HepG2 (cell line): ENCODE results near the gene GALP. TPM values are rescaled to one million over a fixed set of nuclear protein-coding genes. Genes with fewer than 3 reads are reported as not detected.

ENCODE experiments used
- AGO1 ChIP-seq: fragments of 200-400 bp; formaldehyde crosslinking; IDR thresholded peaks from 2 replicates; pipeline ENCODE4 v1.6.1; 2017; ENCODE audit warnings: mild to moderate bottlenecking, low read depth, low read length, moderate library complexity; ENCODE audit not compliant: poor library complexity, severe bottlenecking
- ATF5 ChIP-seq: sonication (generic); formaldehyde crosslinking; IDR thresholded peaks from 2 replicates; pipeline ENCODE4 v1.4.0; 2020; ENCODE audit warnings: mild to moderate bottlenecking, low read depth, missing genetic modification reagents
- EHMT2 ChIP-seq: fragments of 200-600 bp; sonication (generic); IDR thresholded peaks from 2 replicates; pipeline ENCODE4 v1.7.0; 2017; ENCODE audit warnings: antibody characterized with exemption, low read depth, low read length, borderline replicate concordance
- FOSL2 ChIP-seq: sonication (generic); formaldehyde crosslinking; IDR thresholded peaks from 2 replicates; pipeline ENCODE4 v1.4.0; 2020; ENCODE audit warnings: missing genetic modification reagents
- FOXK2 ChIP-seq: fragments of 450-650 bp; IDR thresholded peaks from 2 replicates; pipeline ENCODE4 v1.6.1; 2016
- GMEB2 ChIP-seq: IDR thresholded peaks from 2 replicates; pipeline ENCODE4 v1.6.1; 2016; ENCODE audit warnings: missing biosample characterization, missing genetic modification reagents, low read depth
- IRF2 ChIP-seq: IDR thresholded peaks from 2 replicates; pipeline ENCODE4 v1.6.1; 2018; ENCODE audit warnings: missing genetic modification reagents, missing compliant biosample characterization
- KAT2B ChIP-seq: fragments of 150-350 bp; IDR thresholded peaks from 2 replicates; pipeline ENCODE4 v1.6.1; 2014; ENCODE audit warnings: low read depth, low read length, borderline replicate concordance
- NR2F6 ChIP-seq, 2 experiments: IDR thresholded peaks; 2 replicates each; pipeline ENCODE4 v1.6.1; 2016; ENCODE audit warnings: antibody characterized with exemption in 1 of 2, mild to moderate bottlenecking in 1 of 2
- RFX5 ChIP-seq: IDR thresholded peaks from 2 replicates; pipeline ENCODE4 v1.6.1; 2011; ENCODE audit warnings: low read depth, low read length, improper control_type of control experiment
- SKI ChIP-seq: fragments of 450-650 bp; IDR thresholded peaks from one replicate; pipeline ENCODE4 v1.6.1; 2018; ENCODE audit warnings: mild to moderate bottlenecking; ENCODE audit not compliant: partially characterized antibody
- STAT5B ChIP-seq: sonication (generic); formaldehyde crosslinking; IDR thresholded peaks from 2 replicates; pipeline ENCODE4 v1.4.0; 2020; ENCODE audit warnings: missing genetic modification reagents
- TEAD2 ChIP-seq: sonication (generic); formaldehyde crosslinking; IDR thresholded peaks from 2 replicates; pipeline ENCODE4 v1.9.0; 2021; ENCODE audit warnings: missing genetic modification reagents
- TOPORS ChIP-seq: sonication (generic); formaldehyde crosslinking; IDR thresholded peaks from 2 replicates; pipeline ENCODE4 v1.8.0; 2023; ENCODE audit warnings: mild to moderate bottlenecking, missing genetic modification reagents
- ZBTB40 ChIP-seq, 2 experiments: fragments of 450-650 bp in 1 of 2; sonication (generic) in 1 of 2; formaldehyde crosslinking in 1 of 2; IDR thresholded peaks; 2 replicates each; pipeline versions ENCODE4 v1.6.1 to v1.8.0; 2016 to 2022; ENCODE audit warnings: antibody characterized with exemption in 1 of 2, mild to moderate bottlenecking in 1 of 2, missing genetic modification reagents in 1 of 2
- ZFY ChIP-seq: sonication (generic); formaldehyde crosslinking; IDR thresholded peaks from 2 replicates; pipeline ENCODE4 v1.4.0; 2020; ENCODE audit warnings: missing genetic modification reagents
- ZIK1 ChIP-seq: sonication (generic); formaldehyde crosslinking; IDR thresholded peaks from 2 replicates; pipeline ENCODE4 v1.5.0; 2020; ENCODE audit warnings: mild to moderate bottlenecking, low read depth, missing genetic modification reagents, borderline replicate concordance
- ZNF34 ChIP-seq: sonication (generic); formaldehyde crosslinking; IDR thresholded peaks from 2 replicates; pipeline ENCODE4 v1.4.0; 2020; ENCODE audit warnings: mild to moderate bottlenecking, missing genetic modification reagents, borderline replicate concordance
- ZNF776 ChIP-seq: sonication (generic); formaldehyde crosslinking; IDR thresholded peaks from 2 replicates; pipeline ENCODE4 v1.4.0; 2020; ENCODE audit warnings: mild to moderate bottlenecking, missing genetic modification reagents
- ZNF841 ChIP-seq: sonication (generic); formaldehyde crosslinking; IDR thresholded peaks from 2 replicates; pipeline ENCODE4 v1.8.1; 2023; ENCODE audit warnings: missing genetic modification reagents, borderline replicate concordance
- polyA plus RNA-seq, 8 experiments: library from polyadenylated mRNA; depleted of rRNA in 3 of 8; stranded (reverse) in 7 of 8; unstranded in 1 of 8; fragments of >200 nt; fragmentation: Illumina TruSeq in 4 of 8; extraction: Trizol in 4 of 8; gene quantifications; 2 replicates each; pipeline versions ENCODE4 v1.2.1 to v1.2.3, GENCODE V29; 2011 to 2016; ENCODE audit warnings: low read depth in 4 of 8, missing spikeins in 1 of 8, mixed read lengths in 1 of 8; ENCODE audit not compliant: insufficient read depth in 1 of 8
- total RNA-seq, 5 experiments: library from RNA; depleted of rRNA; stranded (reverse); fragments of >200 nt; fragmentation: Illumina TruSeq; extraction: Trizol; gene quantifications; 2 replicates each; pipeline ENCODE4 v1.2.3, GENCODE V29; 2016; ENCODE audit warnings: low read depth in 1 of 5

Gene GALP
- total and polyA plus RNA-seq, 2 of the 13 experiments (the other 11 are each of a cell fraction or from before 2014, with no cell fraction given), result not detected

GRCh38 chr19:56170261-56170660 is 5.5 kb upstream of the GALP start (continued):
- TF ChIP-seq AGO1 (no peak), KAT2B (no peak), TEAD2 (no peak; the same call in 1 of the 2 replicates), ZIK1 (CRISPR knock-in tag) (peak; percentile 80; the same call in 1 of the 2 replicates), FOXK2 (no peak), ZNF34 (CRISPR knock-in tag) (no peak), EHMT2 (no peak), FOSL2 (CRISPR knock-in tag) (peak; percentile 95), SKI (no peak), ZBTB40 (IDR thresholded peaks at IDR 0.05) (no peak), ZBTB40 (CRISPR knock-in tag; IDR thresholded peaks at IDR 0.05) (peak; percentile 64; the same call in 1 of the 2 replicates), ZNF841 (CRISPR knock-in tag) (no peak), GMEB2 (CRISPR knock-in tag) (no peak), STAT5B (no peak), ZFY (CRISPR knock-in tag) (peak; percentile 31; the same call in 1 of the 2 replicates), ATF5 (no peak), IRF2 (peak; percentile 35; the same call in 1 of the 2 replicates), NR2F6 (IDR thresholded peaks at IDR 0.05) (no peak), NR2F6 (CRISPR knock-in tag; IDR thresholded peaks at IDR 0.05) (peak; percentile 33; the same call in 1 of the 2 replicates), RFX5 (peak; percentile 67; the same call in 1 of the 2 replicates), TOPORS (CRISPR knock-in tag) (no peak), ZNF776 (no peak)
